KOPT-K1 (cell line): ENCODE measurements around the gene TUBB1.
"Not testable (repeated sequence)": the region's sequence is repeated elsewhere in the genome, so short reads cannot be mapped to it uniquely, and the experiment has no call there.

ENCODE experiments used
- H3K27ac ChIP-seq: fragments of 200-600 bp; sonication (generic); 2 replicates; pipeline ENCODE4 v1.5.1; 2016; ENCODE audit warnings: antibody characterized with exemption, mild to moderate bottlenecking, low read depth, low read length; ENCODE audit not compliant: poor library complexity, severe bottlenecking
- H3K36me3 ChIP-seq: fragments of 200-600 bp; sonication (generic); 2 replicates; pipeline ENCODE4 v1.5.1; 2017; ENCODE audit warnings: antibody characterized with exemption, mild to moderate bottlenecking, low read length, moderate library complexity; ENCODE audit not compliant: insufficient read depth
- H3K9me3 ChIP-seq: fragments of 200-600 bp; sonication (generic); 2 replicates; pipeline ENCODE4 v1.5.1; 2017; ENCODE audit warnings: antibody characterized with exemption, low read length, mild to moderate bottlenecking; ENCODE audit not compliant: insufficient read depth, poor library complexity, severe bottlenecking

Gene TUBB1

DNA sequence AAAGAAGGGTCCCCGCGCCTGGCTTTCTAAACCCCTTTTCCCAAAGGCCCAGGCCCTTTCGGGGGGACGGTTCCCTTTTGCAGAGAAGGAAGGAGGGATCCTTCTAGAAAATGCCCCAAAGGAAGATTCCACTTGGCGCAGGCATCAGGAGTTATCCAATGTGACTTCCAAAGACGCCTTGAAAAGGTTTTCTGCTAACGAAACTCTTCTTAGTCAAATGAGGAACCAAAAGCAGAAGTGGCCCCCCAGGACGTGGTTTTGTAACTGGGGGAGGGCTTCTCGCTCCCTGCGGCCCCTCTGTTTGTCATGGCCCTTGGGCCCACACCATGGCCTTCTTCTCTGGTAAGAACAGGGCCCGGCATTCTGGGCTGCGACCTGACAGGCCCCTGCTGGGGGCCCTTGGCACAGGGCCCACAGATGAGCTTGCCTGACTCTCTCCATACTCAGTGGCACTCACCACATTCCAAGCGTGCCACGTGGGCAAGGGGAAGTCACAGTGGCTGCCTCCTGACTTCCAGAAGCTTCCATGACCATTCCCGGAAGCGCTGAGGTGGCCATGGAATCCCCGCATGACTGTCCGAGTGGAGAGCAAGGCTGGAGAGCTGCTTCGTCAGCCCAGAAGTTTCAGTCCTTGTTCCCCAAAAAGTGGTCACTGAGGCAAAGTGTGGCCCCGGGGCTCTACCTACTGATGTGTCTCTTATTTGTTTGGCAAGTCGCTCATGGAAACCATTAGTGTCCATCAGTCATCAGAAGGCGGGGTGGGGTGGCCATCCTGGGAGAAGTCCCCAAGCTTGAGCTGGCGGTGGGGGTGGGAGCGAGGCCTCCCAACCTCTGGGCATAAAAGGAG is 11.3 kb upstream of the TUBB1 start:
- Histone ChIP-seq H3K27ac (no peak overlapping the region), H3K9me3 (no peaks in the 10 kb centered on the region), H3K36me3 (no peaks in the 10 kb centered on the region)

DNA sequence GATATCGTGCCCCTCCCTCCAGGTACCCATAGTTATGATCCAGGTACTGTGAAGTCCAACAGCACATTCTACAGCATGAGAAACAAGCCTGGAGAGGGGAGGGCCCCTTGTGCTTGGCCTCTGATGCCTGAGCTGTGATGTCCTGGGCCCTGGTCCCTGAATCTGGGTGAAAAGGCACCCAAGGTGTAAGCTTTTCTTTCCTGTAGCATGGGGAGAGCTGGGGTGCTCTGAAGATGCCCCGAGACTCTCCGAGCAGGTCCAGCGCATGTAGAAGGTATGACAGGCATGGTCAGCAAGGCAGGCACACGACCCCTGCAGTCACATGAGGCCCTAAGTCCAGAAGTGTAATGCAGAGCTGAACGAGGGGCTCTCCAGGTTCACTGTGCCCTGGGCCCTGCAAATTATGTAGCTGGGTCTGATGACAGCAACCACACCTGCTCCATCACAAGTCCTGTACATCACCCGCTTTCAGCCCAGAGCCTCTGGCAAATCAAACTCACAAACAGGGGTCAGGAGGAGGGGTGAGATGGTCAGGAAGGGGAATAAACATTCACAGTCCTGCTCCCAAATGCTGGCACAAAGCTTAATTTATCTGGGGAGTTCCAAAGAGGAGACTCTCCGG is 10.4 kb upstream of the TUBB1 start:
- no peak overlapping the region for H3K27ac ChIP-seq
- no peaks in the 10 kb centered on the region for H3K36me3 ChIP-seq
- H3K9me3 ChIP-seq, result no peaks in the 10 kb centered on the region

GRCh38 chr20:59010321-59010994 is 8.8 kb upstream of the TUBB1 start:
- H3K9me3 ChIP-seq, result no peaks in the 10 kb centered on the region
- H3K27ac ChIP-seq, result no peak overlapping the region
- no peaks in the 10 kb centered on the region for H3K36me3 ChIP-seq

DNA sequence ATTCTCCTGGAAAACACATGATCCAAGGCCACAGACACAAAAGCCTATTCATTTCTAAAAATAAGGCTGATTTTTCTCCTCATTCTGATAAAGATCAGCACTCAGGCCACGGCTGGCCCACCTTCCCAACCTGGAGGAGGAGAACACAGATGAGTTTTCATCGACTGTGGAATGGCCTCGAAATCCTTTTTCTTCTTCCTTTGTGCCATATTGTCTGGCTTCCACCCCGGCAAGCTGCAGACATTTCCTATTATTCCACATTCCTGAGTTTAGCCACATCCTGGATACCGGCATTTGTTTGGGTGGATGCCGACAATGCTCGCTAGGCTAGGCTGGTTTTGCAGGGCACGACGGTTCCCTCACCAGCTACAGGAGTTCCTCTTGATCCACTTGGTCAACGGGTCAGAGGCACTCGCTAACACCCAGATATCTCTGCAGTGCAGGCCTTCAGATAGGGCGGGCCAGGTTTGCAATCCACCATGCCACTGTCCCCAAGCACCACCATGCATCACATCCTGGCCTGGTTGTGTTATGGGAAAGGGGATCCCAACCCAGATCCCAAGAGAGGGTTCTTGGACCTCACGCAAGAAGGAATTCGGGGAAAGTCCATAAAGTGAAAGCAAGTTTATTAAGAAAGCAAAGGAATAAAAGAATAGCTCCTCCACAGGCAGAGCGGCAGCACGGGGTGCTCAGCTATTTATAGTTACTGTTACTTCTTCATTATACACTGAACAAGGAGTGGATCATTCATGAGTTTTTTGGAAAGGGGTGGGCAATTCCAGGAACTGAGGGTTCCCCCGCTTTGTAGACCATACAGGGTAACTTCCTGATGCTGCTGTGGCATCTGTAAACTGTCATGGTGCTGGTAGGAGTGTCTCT is 8.0 kb upstream of the TUBB1 start:
- H3K9me3 ChIP-seq, result no peaks in the 10 kb centered on the region
- H3K36me3 ChIP-seq, result no peaks in the 10 kb centered on the region
- H3K27ac ChIP-seq, result no peak overlapping the region

DNA sequence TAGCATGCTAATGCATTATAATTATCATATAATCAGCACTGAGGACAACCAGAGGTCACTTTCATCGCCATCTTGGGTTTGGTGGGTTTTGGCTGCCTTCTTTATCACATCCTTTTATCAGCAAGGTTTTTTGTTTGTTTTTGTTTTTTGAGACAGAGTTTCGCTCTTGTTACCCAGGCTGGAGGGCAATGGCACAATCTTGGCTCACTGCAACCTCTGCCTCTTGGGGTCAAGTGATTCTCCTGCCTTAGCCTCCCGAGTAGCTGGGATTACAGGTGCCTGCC is 7.4 kb upstream of the TUBB1 start:
- not testable (repeated sequence) for H3K27ac ChIP-seq, H3K36me3 ChIP-seq, H3K9me3 ChIP-seq

DNA sequence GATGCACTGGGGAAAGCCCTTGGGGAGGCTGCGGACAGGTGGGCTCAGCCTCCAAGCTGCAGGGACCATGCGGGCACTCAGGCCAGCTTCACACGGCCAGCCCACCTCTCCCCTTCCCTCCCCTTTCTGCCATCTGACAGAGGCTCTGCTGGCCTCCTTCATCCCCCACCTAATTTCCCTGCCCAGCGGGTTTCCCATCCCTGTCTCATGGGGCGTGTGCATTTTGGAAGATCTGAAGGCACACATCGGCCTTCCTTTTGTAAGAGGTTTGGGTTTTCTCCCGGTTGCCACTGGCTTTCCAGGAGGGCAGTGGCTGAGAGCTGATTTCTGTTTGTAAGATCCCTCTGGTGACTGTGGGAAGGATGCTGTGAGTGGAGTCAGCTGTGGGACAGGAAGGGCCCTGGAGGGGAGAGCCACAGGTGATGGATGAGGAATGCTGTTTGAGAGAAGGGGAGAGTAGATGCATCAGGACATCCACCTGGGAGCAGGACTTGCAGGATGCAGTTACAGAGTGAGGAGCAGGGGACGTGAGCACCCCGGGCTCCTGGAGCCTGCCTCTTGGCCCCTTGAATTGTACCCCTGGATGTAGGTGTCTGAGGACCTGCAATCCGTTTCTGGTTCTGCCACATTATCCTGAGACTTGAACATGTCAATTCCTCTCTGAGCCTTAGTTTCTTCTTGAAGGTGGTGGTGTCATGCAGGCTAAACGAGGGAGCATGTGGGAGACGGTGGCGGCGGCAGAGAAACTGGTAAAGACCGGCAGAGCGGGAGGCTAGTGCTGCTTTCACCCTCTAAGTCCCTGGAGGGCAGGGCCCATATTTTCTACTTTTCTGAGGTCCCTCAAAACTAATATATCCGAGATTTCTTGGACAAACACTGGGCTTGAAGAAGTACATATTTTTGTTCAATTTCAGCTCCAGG is 5.9 kb upstream of the TUBB1 start:
- Histone ChIP-seq H3K9me3 (no peaks in the 10 kb centered on the region), H3K36me3 (no peaks in the 10 kb centered on the region), H3K27ac (no peak overlapping the region)

DNA sequence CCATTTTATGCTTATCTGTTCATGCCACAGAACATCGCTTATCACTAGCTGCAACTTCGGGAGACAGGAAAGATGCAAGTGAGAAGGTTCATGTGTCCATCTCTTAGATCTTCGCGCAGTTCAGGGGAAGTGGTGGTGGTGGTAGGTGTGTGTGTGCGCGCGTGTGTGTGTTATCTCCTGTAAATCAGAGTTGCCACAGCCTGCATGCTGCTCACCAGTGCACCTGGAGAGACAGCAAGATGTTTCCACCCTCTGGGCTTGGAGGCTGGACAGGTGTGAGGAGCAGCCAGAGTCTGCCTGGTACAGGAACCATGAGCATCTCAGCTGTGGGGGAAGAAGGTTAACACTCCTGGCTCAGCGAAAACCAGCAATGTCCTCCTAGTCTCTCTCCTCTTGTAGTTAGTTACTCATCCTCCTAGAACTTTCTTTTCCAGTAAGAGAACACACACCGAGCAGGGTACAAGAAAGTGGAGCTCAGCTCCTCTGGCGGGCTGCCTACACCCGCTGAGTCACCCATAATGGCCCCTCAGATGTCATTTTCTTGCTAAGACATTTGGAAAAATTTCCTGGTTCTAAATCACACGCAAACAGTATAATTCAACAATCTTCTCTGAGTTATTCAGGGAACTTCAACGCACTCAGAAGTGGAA is 5.1 kb upstream of the TUBB1 start:
- Histone ChIP-seq H3K36me3 (no peaks in the 10 kb centered on the region; the same call in 1 of the 2 replicates), H3K9me3 (no peaks in the 10 kb centered on the region), H3K27ac (no peak overlapping the region)

- Histone ChIP-seq H3K36me3 (no peaks in the 10 kb centered on the region; the same call in 1 of the 2 replicates), H3K27ac (no peak overlapping the region)
Observed at GRCh38 chr20:59014680-59015389, 4.4 kb upstream of the TUBB1 start.

DNA sequence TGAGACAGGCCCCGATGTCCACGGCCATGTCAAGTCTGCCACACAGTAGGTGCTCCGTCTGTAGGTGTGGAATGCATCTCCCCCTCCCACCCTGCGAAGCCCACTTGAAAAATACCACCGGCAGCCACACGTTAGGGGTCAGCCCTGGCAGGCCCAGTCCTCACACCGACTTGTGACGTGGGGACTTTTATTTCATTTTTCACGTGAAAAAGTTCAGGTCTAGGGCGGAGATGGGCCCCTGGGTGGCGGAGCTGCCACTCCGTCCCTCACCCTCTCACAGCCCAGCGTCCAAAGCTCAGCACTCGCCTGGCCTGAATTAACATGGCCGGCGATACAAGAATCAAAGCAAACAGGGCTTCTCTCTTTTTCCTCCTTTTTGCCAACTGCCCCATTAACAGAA is 3.8 kb upstream of the TUBB1 start:
- no peaks in the 10 kb centered on the region for H3K9me3 ChIP-seq
- H3K27ac ChIP-seq, result no peak overlapping the region
- no peaks in the 10 kb centered on the region; the same call in 1 of the 2 replicates for H3K36me3 ChIP-seq

More at GRCh38 chr20:59014680-59015389, 4.4 kb upstream of the TUBB1 start:
- H3K9me3 ChIP-seq, result no peaks in the 10 kb centered on the region

DNA sequence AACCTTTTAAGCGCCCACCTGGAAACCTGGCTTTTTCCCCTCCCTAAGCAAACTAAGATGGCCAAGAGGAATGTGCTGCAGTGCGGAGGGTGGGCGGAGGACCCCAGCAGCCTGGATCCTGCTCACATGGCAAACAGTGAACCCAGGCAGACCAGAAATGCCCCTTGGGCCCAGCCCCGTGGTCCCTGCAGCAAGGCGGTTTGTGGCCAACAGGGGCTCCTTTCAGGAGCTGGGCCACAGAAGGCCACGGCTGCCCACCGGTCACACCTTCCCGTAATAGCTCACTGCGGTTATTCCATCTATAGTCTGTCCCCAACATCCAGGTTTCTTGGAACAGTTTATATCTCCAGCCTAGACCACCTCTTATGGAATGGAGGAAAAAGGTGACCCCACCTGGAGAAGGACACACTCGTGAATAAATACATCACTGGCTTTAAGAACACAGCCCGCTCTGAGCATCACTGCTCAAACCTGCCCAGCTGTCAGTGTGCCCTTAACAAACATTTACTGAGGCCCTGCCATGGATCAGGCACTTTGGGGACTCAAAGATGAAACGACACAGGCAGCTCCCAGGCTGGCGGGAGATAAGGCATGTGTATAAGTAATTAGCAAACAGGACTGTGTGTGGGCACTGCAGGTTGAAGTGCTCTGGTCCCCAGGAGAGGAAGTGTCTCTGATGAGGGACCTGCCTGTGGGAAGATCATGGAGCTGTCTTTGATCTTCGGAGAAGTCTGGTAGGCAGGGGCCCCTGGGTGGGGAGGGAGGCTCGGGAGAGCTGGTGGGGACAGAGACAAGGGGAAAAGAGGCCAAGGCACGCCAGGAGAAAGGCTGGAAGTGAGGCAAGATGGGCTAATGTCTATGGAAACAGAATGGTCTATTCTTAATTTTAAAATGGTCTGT is 3.2 kb upstream of the TUBB1 start:
- Histone ChIP-seq H3K36me3 (no peaks in the 10 kb centered on the region; the same call in 1 of the 2 replicates), H3K9me3 (no peaks in the 10 kb centered on the region), H3K27ac (no peak overlapping the region)

DNA sequence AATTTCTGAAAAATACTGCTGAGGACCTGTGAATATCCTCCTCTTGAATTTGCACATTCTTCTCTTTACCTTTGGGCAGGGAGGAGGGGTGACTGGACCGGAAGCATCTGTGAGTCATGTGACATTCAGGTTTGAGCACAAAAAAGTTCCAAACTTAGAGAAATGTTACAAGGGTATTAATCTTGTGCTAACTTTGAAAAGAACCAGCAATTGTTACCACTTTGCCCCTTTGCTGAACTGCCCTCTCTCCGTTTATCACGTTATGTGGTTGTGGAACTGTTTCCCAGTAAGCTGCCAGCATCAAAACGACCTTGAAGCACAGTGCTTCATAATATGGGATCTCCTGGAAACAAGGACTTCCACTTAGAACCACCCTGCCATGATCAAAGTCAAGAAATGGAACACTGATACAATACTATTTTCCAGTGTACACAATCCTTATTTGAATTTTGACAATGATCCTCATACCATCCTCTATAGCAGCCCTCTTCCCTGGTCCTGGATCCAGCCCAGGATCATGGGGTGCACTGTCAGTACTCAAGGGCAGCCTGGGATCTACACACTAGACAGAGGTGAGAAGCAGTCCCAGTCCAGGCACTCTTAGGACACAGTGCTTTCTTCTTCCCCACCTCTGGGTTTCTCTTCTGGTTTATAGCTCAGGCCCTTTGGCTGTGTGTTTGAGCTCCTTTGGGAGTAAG is 2.3 kb upstream of the TUBB1 start:
- H3K36me3 ChIP-seq, result no peaks in the 10 kb centered on the region; the same call in 1 of the 2 replicates
- H3K9me3 ChIP-seq, result no peaks in the 10 kb centered on the region
- no peak overlapping the region for H3K27ac ChIP-seq
